Fibroblast of villous mesenchyme (primary cell): ENCODE data around the gene NSUN6. TPM values are rescaled to one million over a fixed set of nuclear protein-coding genes. Genes with fewer than 3 reads are reported as not detected.

Source experiments
- DNase-seq: peaks from one replicate; pipeline ENCODE4 v3.0.0-alpha.2; 2010; ENCODE audit warnings: low read depth
- H3K4me3 ChIP-seq: 2 replicates; pipeline ENCODE4 v1.5.1; 2011; ENCODE audit warnings: low read depth, mild to moderate bottlenecking, low read length
- CTCF ChIP-seq: IDR thresholded peaks from 2 replicates; pipeline ENCODE4 v1.5.1; 2012; ENCODE audit warnings: low read depth, mild to moderate bottlenecking, low read length; ENCODE audit not compliant: insufficient read depth
- total RNA-seq: library from RNA; depleted of rRNA; stranded (reverse); fragments of >200 nt; gene quantifications from 2 replicates; pipeline ENCODE4 v1.2.3, GENCODE V29; 2012

The NSUN6 gene
- total RNA-seq, 1 donor = 8.6 TPM

- no peak overlapping the region for H3K4me3 ChIP-seq
- TF ChIP-seq CTCF = no peak
- no peak for DNase-seq
Observed at GRCh38 chr10:18523858-18524257, 127.5 kb downstream of the NSUN6 start.

- TF ChIP-seq CTCF = no peak
- no peak overlapping the region for H3K4me3 ChIP-seq
- peak; percentile 10 for DNase-seq
Observed at GRCh38 chr10:18523025-18523424, 128.4 kb downstream of the NSUN6 start.

- no peak for DNase-seq
- no peak overlapping the region for H3K4me3 ChIP-seq
- TF ChIP-seq CTCF = no peak
Observed at GRCh38 chr10:18516851-18517250, 134.5 kb downstream of the NSUN6 start.

- no peak for TF ChIP-seq CTCF
- DNase-seq = no peak
- H3K4me3 ChIP-seq = no peak overlapping the region
Observed at GRCh38 chr10:18514537-18514936, 136.8 kb downstream of the NSUN6 start.

GRCh38 chr10:18508587-18508986 lies 142.8 kb downstream of the NSUN6 start:
- DNase-seq = peak; percentile 47
- no peak overlapping the region for H3K4me3 ChIP-seq
- TF ChIP-seq CTCF = no peak

GRCh38 chr10:18505456-18506118 lies 145.8 kb downstream of the NSUN6 start:
- no peak overlapping the region for H3K4me3 ChIP-seq
- no peak for DNase-seq
- TF ChIP-seq CTCF = no peak

- TF ChIP-seq CTCF = no peak
- no peak for DNase-seq
- no peak overlapping the region for H3K4me3 ChIP-seq
Observed at GRCh38 chr10:18504161-18504560, 147.2 kb downstream of the NSUN6 start.
